ENCODE results near the gene GNAL.

The GNAL gene

DNA sequence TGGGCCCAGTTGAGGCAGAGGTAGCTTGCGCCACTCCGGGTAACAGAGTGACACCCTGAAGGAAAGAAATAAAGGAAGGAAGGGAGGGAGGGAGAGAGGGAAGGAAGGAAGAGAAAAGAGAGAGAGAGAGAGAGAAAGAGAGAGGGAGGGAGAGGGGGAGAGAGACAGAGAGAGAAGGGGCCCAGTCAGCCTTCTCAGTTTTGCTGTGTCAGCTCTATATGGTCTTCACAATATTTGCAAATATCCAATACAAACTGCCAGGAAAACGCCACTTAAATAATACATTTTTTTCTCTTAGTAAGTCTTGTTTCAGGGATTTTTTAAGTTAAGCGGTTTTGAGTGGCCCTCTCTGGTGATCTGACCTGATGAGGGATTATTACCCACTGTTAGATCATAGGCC lies 156.6 kb downstream of the GNAL start:
- H3K4me3 ChIP-seq (ENCODE audit: low read depth, low read length) = no peak overlapping the region
- no peak for TF ChIP-seq MYC (IDR thresholded peaks at IDR 0.05; ENCODE audit: low read depth, low read length)
- TF ChIP-seq, protein P1, sequence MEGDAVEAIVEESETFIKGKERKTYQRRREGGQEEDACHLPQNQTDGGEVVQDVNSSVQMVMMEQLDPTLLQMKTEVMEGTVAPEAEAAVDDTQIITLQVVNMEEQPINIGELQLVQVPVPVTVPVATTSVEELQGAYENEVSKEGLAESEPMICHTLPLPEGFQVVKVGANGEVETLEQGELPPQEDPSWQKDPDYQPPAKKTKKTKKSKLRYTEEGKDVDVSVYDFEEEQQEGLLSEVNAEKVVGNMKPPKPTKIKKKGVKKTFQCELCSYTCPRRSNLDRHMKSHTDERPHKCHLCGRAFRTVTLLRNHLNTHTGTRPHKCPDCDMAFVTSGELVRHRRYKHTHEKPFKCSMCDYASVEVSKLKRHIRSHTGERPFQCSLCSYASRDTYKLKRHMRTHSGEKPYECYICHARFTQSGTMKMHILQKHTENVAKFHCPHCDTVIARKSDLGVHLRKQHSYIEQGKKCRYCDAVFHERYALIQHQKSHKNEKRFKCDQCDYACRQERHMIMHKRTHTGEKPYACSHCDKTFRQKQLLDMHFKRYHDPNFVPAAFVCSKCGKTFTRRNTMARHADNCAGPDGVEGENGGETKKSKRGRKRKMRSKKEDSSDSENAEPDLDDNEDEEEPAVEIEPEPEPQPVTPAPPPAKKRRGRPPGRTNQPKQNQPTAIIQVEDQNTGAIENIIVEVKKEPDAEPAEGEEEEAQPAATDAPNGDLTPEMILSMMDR (IDR thresholded peaks at IDR 0.05; ENCODE audit: low read depth, low read length) = no peak
- TF ChIP-seq POLR2A (IDR thresholded peaks at IDR 0.05; ENCODE audit: extremely low read depth, insufficient read length) = no peak
- TF ChIP-seq MAX (IDR thresholded peaks at IDR 0.05; ENCODE audit: low read depth, low read length) = no peak
- DNase-seq (ENCODE audit: low read depth) = no peak

GRCh38 chr18:11847811-11848210 lies 158.7 kb downstream of the GNAL start:
- TF ChIP-seq MYC (IDR thresholded peaks at IDR 0.05; ENCODE audit: low read depth, low read length) (no peak), MAX (IDR thresholded peaks at IDR 0.05; ENCODE audit: low read depth, low read length) (no peak), POLR2A (IDR thresholded peaks at IDR 0.05; ENCODE audit: extremely low read depth, insufficient read length) (no peak)
- TF ChIP-seq, protein P1 (IDR thresholded peaks at IDR 0.05; ENCODE audit: low read depth, low read length) = no peak
- DNase-seq (ENCODE audit: low read depth) = no peak
- no peak overlapping the region for H3K4me3 ChIP-seq (ENCODE audit: low read depth, low read length)

- no peak for DNase-seq (ENCODE audit: low read depth)
- no peak overlapping the region for H3K4me3 ChIP-seq (ENCODE audit: low read depth, low read length)
- TF ChIP-seq, protein P1 (IDR thresholded peaks at IDR 0.05; ENCODE audit: low read depth, low read length) = no peak
- TF ChIP-seq POLR2A (IDR thresholded peaks at IDR 0.05; ENCODE audit: extremely low read depth, insufficient read length) (no peak), MAX (IDR thresholded peaks at IDR 0.05; ENCODE audit: low read depth, low read length) (no peak), MYC (IDR thresholded peaks at IDR 0.05; ENCODE audit: low read depth, low read length) (no peak)
These were observed 160.2 kb downstream of the GNAL start for GRCh38 chr18:11849279-11849678.

GRCh38 chr18:11849841-11850634 lies 161.0 kb downstream of the GNAL start:
- DNase-seq (ENCODE audit: low read depth) = peak; percentile 75
- peak overlapping the region; percentile 98 for H3K4me3 ChIP-seq (ENCODE audit: low read depth, low read length)
- TF ChIP-seq, protein P1 (IDR thresholded peaks at IDR 0.05; ENCODE audit: low read depth, low read length) = no peak
- TF ChIP-seq MAX (IDR thresholded peaks at IDR 0.05; ENCODE audit: low read depth, low read length) (peak; percentile 55; the same call in 1 of the 2 replicates), MYC (IDR thresholded peaks at IDR 0.05; ENCODE audit: low read depth, low read length) (no peak; the same call in 1 of the 2 replicates), POLR2A (IDR thresholded peaks at IDR 0.05; ENCODE audit: extremely low read depth, insufficient read length) (no peak)

- no peak for DNase-seq (ENCODE audit: low read depth)
- TF ChIP-seq POLR2A (IDR thresholded peaks at IDR 0.05; ENCODE audit: extremely low read depth, insufficient read length) (no peak), MYC (IDR thresholded peaks at IDR 0.05; ENCODE audit: low read depth, low read length) (no peak), MAX (IDR thresholded peaks at IDR 0.05; ENCODE audit: low read depth, low read length) (no peak)
- TF ChIP-seq, protein P1 (IDR thresholded peaks at IDR 0.05; ENCODE audit: low read depth, low read length) = no peak
These were observed 161.7 kb downstream of the GNAL start for GRCh38 chr18:11850821-11851145.

More at GRCh38 chr18:11850821-11851145, 161.7 kb downstream of the GNAL start:
- peak overlapping the region; percentile 98 for H3K4me3 ChIP-seq (ENCODE audit: low read depth, low read length)

Data from NB4 (cell line).